ENCODE results near the gene OBSCN. TPM values are rescaled to one million over a fixed set of nuclear protein-coding genes. Genes with fewer than 3 reads are reported as not detected.

Gene OBSCN
- total and polyA plus RNA-seq, 2 of the 13 experiments (the other 11 are each of a cell fraction or from before 2014, with no cell fraction given) = 0.20 TPM

GRCh38 chr1:228404107-228404720 lies 196.4 kb downstream of the OBSCN start (continued):
- TF ChIP-seq TCF12 (IDR thresholded peaks at IDR 0.05) (no peak), TCF12 (CRISPR knock-in tag; IDR thresholded peaks at IDR 0.05) (no peak), FOXP1 (IDR thresholded peaks at IDR 0.05) (no peak), FOXP1 (CRISPR knock-in tag; IDR thresholded peaks at IDR 0.05) (no peak; the same call in 1 of the 2 replicates), ESRRA (CRISPR knock-in tag; IDR thresholded peaks at IDR 0.05; ENCODE audit: low read depth) (no peak), CENPBD1 (CRISPR knock-in tag; IDR thresholded peaks at IDR 0.05; ENCODE audit: borderline replicate concordance, low read depth) (no peak), NFATC3 (CRISPR knock-in tag; IDR thresholded peaks at IDR 0.05) (no peak), ZNF441 (CRISPR knock-in tag; IDR thresholded peaks at IDR 0.05; ENCODE audit: borderline replicate concordance) (no peak), ZNF496 (CRISPR knock-in tag; IDR thresholded peaks at IDR 0.05; ENCODE audit: insufficient replicate concordance) (no peak), RFX5 (IDR thresholded peaks at IDR 0.05; ENCODE audit: low read depth, low read length) (no peak), ATRX (CRISPR knock-in tag; IDR thresholded peaks at IDR 0.05; ENCODE audit: borderline replicate concordance) (no peak), SSRP1 (CRISPR knock-in tag; IDR thresholded peaks at IDR 0.05) (no peak), ZNF256 (CRISPR knock-in tag; conservative IDR thresholded peaks at IDR 0.05) (no peak), ZNF879 (CRISPR knock-in tag; IDR thresholded peaks at IDR 0.05) (no peak), ZNF776 (CRISPR knock-in tag; IDR thresholded peaks at IDR 0.05) (no peak), THYN1 (CRISPR knock-in tag; IDR thresholded peaks at IDR 0.05; ENCODE audit: borderline replicate concordance, low read depth) (no peak), ZNF317 (CRISPR knock-in tag; IDR thresholded peaks at IDR 0.05) (no peak)
- TF ChIP-seq, protein P1, sequence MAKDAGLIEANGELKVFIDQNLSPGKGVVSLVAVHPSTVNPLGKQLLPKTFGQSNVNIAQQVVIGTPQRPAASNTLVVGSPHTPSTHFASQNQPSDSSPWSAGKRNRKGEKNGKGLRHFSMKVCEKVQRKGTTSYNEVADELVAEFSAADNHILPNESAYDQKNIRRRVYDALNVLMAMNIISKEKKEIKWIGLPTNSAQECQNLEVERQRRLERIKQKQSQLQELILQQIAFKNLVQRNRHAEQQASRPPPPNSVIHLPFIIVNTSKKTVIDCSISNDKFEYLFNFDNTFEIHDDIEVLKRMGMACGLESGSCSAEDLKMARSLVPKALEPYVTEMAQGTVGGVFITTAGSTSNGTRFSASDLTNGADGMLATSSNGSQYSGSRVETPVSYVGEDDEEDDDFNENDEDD (CRISPR knock-in tag; IDR thresholded peaks at IDR 0.05; ENCODE audit: borderline replicate concordance) = no peak
- TF ChIP-seq, protein P2, sequence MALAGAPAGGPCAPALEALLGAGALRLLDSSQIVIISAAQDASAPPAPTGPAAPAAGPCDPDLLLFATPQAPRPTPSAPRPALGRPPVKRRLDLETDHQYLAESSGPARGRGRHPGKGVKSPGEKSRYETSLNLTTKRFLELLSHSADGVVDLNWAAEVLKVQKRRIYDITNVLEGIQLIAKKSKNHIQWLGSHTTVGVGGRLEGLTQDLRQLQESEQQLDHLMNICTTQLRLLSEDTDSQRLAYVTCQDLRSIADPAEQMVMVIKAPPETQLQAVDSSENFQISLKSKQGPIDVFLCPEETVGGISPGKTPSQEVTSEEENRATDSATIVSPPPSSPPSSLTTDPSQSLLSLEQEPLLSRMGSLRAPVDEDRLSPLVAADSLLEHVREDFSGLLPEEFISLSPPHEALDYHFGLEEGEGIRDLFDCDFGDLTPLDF (CRISPR knock-in tag; IDR thresholded peaks at IDR 0.05) = no peak
- TF ChIP-seq, protein P3, sequence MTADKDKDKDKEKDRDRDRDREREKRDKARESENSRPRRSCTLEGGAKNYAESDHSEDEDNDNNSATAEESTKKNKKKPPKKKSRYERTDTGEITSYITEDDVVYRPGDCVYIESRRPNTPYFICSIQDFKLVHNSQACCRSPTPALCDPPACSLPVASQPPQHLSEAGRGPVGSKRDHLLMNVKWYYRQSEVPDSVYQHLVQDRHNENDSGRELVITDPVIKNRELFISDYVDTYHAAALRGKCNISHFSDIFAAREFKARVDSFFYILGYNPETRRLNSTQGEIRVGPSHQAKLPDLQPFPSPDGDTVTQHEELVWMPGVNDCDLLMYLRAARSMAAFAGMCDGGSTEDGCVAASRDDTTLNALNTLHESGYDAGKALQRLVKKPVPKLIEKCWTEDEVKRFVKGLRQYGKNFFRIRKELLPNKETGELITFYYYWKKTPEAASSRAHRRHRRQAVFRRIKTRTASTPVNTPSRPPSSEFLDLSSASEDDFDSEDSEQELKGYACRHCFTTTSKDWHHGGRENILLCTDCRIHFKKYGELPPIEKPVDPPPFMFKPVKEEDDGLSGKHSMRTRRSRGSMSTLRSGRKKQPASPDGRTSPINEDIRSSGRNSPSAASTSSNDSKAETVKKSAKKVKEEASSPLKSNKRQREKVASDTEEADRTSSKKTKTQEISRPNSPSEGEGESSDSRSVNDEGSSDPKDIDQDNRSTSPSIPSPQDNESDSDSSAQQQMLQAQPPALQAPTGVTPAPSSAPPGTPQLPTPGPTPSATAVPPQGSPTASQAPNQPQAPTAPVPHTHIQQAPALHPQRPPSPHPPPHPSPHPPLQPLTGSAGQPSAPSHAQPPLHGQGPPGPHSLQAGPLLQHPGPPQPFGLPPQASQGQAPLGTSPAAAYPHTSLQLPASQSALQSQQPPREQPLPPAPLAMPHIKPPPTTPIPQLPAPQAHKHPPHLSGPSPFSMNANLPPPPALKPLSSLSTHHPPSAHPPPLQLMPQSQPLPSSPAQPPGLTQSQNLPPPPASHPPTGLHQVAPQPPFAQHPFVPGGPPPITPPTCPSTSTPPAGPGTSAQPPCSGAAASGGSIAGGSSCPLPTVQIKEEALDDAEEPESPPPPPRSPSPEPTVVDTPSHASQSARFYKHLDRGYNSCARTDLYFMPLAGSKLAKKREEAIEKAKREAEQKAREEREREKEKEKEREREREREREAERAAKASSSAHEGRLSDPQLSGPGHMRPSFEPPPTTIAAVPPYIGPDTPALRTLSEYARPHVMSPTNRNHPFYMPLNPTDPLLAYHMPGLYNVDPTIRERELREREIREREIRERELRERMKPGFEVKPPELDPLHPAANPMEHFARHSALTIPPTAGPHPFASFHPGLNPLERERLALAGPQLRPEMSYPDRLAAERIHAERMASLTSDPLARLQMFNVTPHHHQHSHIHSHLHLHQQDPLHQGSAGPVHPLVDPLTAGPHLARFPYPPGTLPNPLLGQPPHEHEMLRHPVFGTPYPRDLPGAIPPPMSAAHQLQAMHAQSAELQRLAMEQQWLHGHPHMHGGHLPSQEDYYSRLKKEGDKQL (CRISPR knock-in tag; IDR thresholded peaks at IDR 0.05; ENCODE audit: low read depth) = no peak
